Thymus (tissue), 11 donors: ENCODE results near the gene FAF1. TPM values are rescaled to one million over a fixed set of nuclear protein-coding genes. Genes with fewer than 3 reads are reported as not detected.

Experiments used
- DNase-seq, 9 donors: peaks; one replicate each; pipeline ENCODE4 v3.0.0-alpha.2; 2013; ENCODE audit warnings: low spot score in 9 of 9, low read depth in 6 of 9, missing footprints in 1 of 9
- H3K27ac ChIP-seq, 2 donors: one replicate each; pipeline ENCODE4 v1.5.1; 2013; ENCODE audit warnings: control low read depth in 1 of 2, low read depth in 1 of 2, low read length in 1 of 2, mild to moderate bottlenecking in 1 of 2, moderate library complexity in 1 of 2
- H3K27me3 ChIP-seq, 2 donors: one replicate each; pipeline ENCODE4 v1.5.1; 2013; ENCODE audit warnings: low read length in 1 of 2; ENCODE audit not compliant: control insufficient read depth in 2 of 2, insufficient read depth in 1 of 2
- H3K36me3 ChIP-seq, 2 donors: one replicate each; pipeline ENCODE4 v1.5.1; 2013; ENCODE audit warnings: low read length in 1 of 2, mild to moderate bottlenecking in 1 of 2, moderate library complexity in 1 of 2; ENCODE audit not compliant: control insufficient read depth in 2 of 2, insufficient read depth in 2 of 2
- H3K4me1 ChIP-seq, 2 donors: one replicate each; pipeline ENCODE4 v1.5.1; 2013; ENCODE audit warnings: low read length in 2 of 2; ENCODE audit not compliant: control insufficient read depth in 2 of 2, insufficient read depth in 2 of 2
- H3K4me3 ChIP-seq, 2 donors: one replicate each; pipeline ENCODE4 v1.5.1; 2013; ENCODE audit warnings: low read length in 2 of 2, control low read depth in 1 of 2, mild to moderate bottlenecking in 1 of 2
- H3K9me3 ChIP-seq, 2 donors: one replicate each; pipeline ENCODE4 v1.5.1; 2013; ENCODE audit warnings: low read length in 1 of 2, mild to moderate bottlenecking in 1 of 2; ENCODE audit not compliant: control insufficient read depth in 2 of 2, insufficient read depth in 1 of 2
- WGBS: extraction: QIAGEN DNeasy Blood & Tissue Kit; methylation state at CpG from one replicate; pipeline ENCODE4 v1.1.7; 2013; 5-methylcytosine and 5-hydroxymethylcytosine counted together
- polyA plus RNA-seq: library from polyadenylated mRNA; stranded (reverse); fragments of 200-250 nt; gene quantifications from one replicate; pipeline ENCODE4 v1.2.3, GENCODE V29; 2013
- total RNA-seq: library from RNA; stranded (reverse); fragments of 120-200 nt; gene quantifications from one replicate; pipeline ENCODE4 v1.2.4, GENCODE V29; 2013
- donor health status: healthy.

FAF1 gene
- total and polyA plus RNA-seq, 2 donors = 39.1 to 66.3 TPM

- DNase-seq = no peak
- H3K9me3 ChIP-seq = no peaks in the 10 kb centered on the region
- no peak overlapping the region for H3K27ac ChIP-seq
- 77% methylated on average over 1 of the region's 1 CpG for WGBS
- H3K36me3 ChIP-seq = no peaks in the 10 kb centered on the region
- no peaks in the 10 kb centered on the region for H3K4me1 ChIP-seq
- H3K27me3 ChIP-seq = no peaks in the 10 kb centered on the region
- no peak overlapping the region for H3K4me3 ChIP-seq
Observed at GRCh38 chr1:50995651-50996050, 35.6 kb upstream of the FAF1 start.

- H3K9me3 ChIP-seq = no peaks in the 10 kb centered on the region
- DNase-seq = no peak
- no peak overlapping the region for H3K4me3 ChIP-seq
- WGBS = 91% methylated on average over 4 of the region's 4 CpGs
- no peaks in the 10 kb centered on the region for H3K4me1 ChIP-seq
- no peak overlapping the region for H3K27ac ChIP-seq
- H3K36me3 ChIP-seq = no peaks in the 10 kb centered on the region
- no peaks in the 10 kb centered on the region for H3K27me3 ChIP-seq
Observed at GRCh38 chr1:50994997-50995396, 34.9 kb upstream of the FAF1 start.

DNA sequence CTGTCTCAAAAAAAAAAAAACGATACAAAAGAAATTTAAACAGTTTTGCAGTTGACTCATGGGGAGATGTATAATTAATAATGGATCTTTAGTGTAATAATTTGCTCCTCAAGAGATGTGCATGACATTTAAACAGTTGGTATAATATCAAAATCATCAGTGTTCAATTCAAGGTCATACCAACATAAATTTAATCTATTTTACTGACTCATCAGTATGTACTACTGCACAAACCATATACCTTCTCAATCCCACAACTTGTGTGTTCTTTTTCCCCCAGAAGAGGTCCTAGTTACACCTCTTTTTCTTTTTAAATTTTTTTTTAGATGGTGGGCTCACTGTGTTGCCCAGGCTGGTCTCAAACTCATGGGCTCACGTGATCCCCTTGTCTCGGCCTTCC lies 33.6 kb upstream of the FAF1 start:
- H3K4me1 ChIP-seq = no peaks in the 10 kb centered on the region
- 97% methylated on average over 3 of the region's 3 CpGs for WGBS

GRCh38 chr1:50992532-50993318 lies 32.7 kb upstream of the FAF1 start:
- no peak for DNase-seq
- H3K27me3 ChIP-seq = no peaks in the 10 kb centered on the region
- no peak overlapping the region for H3K4me3 ChIP-seq
- no peaks in the 10 kb centered on the region for H3K4me1 ChIP-seq
- 97% methylated on average over 3 of the region's 3 CpGs for WGBS
- no peaks in the 10 kb centered on the region for H3K36me3 ChIP-seq
- H3K27ac ChIP-seq = no peak overlapping the region
- H3K9me3 ChIP-seq = no peaks in the 10 kb centered on the region

More for the DNA sequence above, 33.6 kb upstream of the FAF1 start:
- H3K4me3 ChIP-seq = no peak overlapping the region
- H3K27ac ChIP-seq = no peak overlapping the region
- H3K27me3 ChIP-seq = no peaks in the 10 kb centered on the region
- H3K36me3 ChIP-seq = no peaks in the 10 kb centered on the region
- no peaks in the 10 kb centered on the region for H3K9me3 ChIP-seq
- DNase-seq = no peak

DNA sequence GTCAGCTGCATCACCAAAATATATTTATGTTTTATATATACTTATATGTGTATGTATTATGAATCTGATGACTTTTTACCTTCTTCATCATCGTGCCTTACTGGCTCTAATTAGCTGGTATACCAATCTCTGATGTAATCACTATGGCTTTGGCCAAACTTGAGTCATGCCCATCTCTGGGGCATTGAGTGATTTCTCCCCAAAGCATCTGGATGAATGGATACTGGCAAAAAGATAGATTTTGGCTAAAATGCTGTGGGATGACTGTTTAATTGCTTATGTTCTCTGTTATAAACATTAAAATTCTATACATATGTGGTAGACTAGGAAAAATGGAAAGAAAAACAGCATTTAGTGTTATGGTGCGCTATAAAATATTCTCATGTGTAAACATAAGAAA lies 29.6 kb upstream of the FAF1 start:
- no peaks in the 10 kb centered on the region for H3K4me1 ChIP-seq
- no peak overlapping the region for H3K27ac ChIP-seq
- peaks cover 0 to 16% of the 10 kb centered on the region in 2 donors for H3K27me3 ChIP-seq
- no peak for DNase-seq
- 95% methylated on average over 2 of the region's 2 CpGs for WGBS
- no peaks in the 10 kb centered on the region for H3K9me3 ChIP-seq
- H3K36me3 ChIP-seq = no peaks in the 10 kb centered on the region
- H3K4me3 ChIP-seq = no peak overlapping the region

DNA sequence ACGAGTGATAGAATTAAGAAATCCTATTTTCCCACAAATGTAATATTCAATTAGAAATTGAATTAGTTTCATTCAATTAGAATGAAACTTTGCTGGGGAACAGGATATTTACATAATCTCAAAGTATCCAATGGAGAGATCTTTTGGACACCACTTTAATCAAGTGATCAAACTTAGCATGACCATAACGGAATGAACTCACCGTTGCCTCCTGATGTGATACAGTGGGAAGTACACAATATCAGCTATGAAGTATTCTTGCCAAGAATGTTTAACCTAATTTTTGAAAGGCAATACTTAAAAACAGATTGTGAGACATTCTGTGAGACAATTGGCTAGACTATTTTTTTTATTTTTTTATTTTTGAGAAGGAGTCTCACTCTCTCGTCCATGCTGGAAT lies 26.6 kb upstream of the FAF1 start:
- Histone ChIP-seq H3K4me1 (no peaks in the 10 kb centered on the region), H3K4me3 (no peak overlapping the region), H3K27me3 (peaks cover 0 to 31% of the 10 kb centered on the region in 2 donors), H3K27ac (no peak overlapping the region), H3K36me3 (no peaks in the 10 kb centered on the region), H3K9me3 (no peaks in the 10 kb centered on the region)
- 87% methylated on average over 4 of the region's 4 CpGs for WGBS
- DNase-seq = no peak

GRCh38 chr1:50985094-50985493 lies 25.0 kb upstream of the FAF1 start:
- no peaks in the 10 kb centered on the region for H3K9me3 ChIP-seq
- no peak overlapping the region for H3K27ac ChIP-seq
- 56% methylated on average over 1 of the region's 1 CpG for WGBS
- no peaks in the 10 kb centered on the region for H3K36me3 ChIP-seq
- peaks cover 0 to 46% of the 10 kb centered on the region in 2 donors for H3K27me3 ChIP-seq
- no peak for DNase-seq
- no peak overlapping the region for H3K4me3 ChIP-seq
- no peaks in the 10 kb centered on the region for H3K4me1 ChIP-seq

DNA sequence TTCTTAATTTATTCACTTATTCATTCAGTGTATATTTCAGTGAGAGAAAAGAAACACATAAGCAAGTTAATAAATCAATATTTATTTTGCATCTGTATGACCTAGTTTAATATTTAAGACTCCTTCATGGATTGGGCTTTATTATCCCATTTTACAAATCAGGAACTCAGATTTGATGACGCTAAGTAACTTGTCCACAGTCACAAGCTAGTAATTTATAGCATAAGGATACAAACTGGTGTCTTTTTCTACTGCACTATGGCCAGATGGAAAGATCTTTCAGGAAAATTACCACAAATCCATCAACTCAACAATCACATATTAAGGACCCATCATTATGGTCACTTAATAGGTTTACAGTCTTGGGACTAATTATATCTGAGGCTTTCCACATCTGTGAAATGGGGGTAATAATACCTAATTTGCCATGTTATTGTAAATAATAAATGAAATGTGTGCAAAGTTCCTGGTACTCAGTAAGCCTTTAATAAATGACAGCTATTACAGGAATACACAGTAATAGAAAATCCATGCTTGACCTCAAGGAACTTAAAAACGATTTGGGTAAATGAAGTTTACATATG lies 23.2 kb upstream of the FAF1 start:
- Histone ChIP-seq H3K27ac (no peak overlapping the region), H3K4me1 (peaks cover 0 to 7% of the 10 kb centered on the region in 2 donors), H3K9me3 (peaks cover 0 to 1% of the 10 kb centered on the region in 2 donors), H3K4me3 (no peak overlapping the region), H3K27me3 (peaks cover 0 to 63% of the 10 kb centered on the region in 2 donors), H3K36me3 (no peaks in the 10 kb centered on the region)
- no peak for DNase-seq
- 45% methylated on average over 2 of the region's 2 CpGs for WGBS

- no peak overlapping the region for H3K4me3 ChIP-seq
- peaks cover 0 to 70% of the 10 kb centered on the region in 2 donors for H3K27me3 ChIP-seq
- H3K4me1 ChIP-seq = peaks cover 0 to 10% of the 10 kb centered on the region in 2 donors
- 88% methylated on average over 3 of the region's 3 CpGs for WGBS
- no peak overlapping the region for H3K27ac ChIP-seq
- peaks cover 0 to 4% of the 10 kb centered on the region in 2 donors for H3K9me3 ChIP-seq
- no peaks in the 10 kb centered on the region for H3K36me3 ChIP-seq
- no peak for DNase-seq
Observed at GRCh38 chr1:50982611-50983010, 22.5 kb upstream of the FAF1 start.
